Left ventricle myocardium superior (tissue), 1 donor: Measurements from ENCODE around the gene HAUS6. TPM values are rescaled to one million over a fixed set of nuclear protein-coding genes. Genes with fewer than 3 reads are reported as not detected.

Experiments
- total RNA-seq: library from RNA; stranded (reverse); fragmentation: NEBNext Ultra II Directional; extraction: Animal tissue kit (Norgen Biotek cat#: 25700); gene quantifications from one replicate; pipeline ENCODE4 v1.2.1, GENCODE V29; 2021
- donor health status: DM: no; HTN: yes; CAD: no; lungs with severe emphysema.

Gene HAUS6
- total RNA-seq, 1 donor from 2014 or later: 5.6 TPM

Other genes with a start within 250 kb of the HAUS6 start
- not detected for gene SAXO1, start 69.7 kb downstream of the HAUS6 start, total RNA-seq
- 70.7 TPM for gene RRAGA, start 53.5 kb downstream of the HAUS6 start, total RNA-seq
- gene PLIN2, start 24.6 kb upstream of the HAUS6 start, total RNA-seq: 45.1 TPM
- 22.8 TPM for gene DENND4C, start 127.8 kb upstream of the HAUS6 start, total RNA-seq